ENCODE data around the gene PTPRS.

PTPRS gene

DNA sequence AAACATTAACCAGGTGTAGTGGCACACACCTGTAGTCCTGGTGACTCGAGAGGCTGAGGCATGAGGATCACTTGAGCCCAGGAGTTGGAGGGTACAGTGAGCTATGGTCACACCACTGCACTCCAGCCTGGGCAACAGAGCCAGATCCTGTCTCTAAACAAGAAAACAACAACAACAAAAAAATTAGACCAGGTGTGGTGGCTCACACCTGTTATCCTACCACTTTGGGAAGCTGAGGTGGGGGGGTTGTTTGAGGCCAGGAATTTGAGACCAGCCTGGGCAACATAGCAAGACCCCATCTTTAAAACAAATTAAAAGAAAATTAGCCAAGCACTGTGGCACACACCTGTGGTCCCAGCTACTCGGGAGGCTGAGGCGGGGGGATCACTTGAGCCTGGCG, 20.8 kb upstream of the PTPRS start:
- no peak overlapping the region for H2AFZ ChIP-seq (ENCODE audit: low read depth)
- TF ChIP-seq, protein P1, sequence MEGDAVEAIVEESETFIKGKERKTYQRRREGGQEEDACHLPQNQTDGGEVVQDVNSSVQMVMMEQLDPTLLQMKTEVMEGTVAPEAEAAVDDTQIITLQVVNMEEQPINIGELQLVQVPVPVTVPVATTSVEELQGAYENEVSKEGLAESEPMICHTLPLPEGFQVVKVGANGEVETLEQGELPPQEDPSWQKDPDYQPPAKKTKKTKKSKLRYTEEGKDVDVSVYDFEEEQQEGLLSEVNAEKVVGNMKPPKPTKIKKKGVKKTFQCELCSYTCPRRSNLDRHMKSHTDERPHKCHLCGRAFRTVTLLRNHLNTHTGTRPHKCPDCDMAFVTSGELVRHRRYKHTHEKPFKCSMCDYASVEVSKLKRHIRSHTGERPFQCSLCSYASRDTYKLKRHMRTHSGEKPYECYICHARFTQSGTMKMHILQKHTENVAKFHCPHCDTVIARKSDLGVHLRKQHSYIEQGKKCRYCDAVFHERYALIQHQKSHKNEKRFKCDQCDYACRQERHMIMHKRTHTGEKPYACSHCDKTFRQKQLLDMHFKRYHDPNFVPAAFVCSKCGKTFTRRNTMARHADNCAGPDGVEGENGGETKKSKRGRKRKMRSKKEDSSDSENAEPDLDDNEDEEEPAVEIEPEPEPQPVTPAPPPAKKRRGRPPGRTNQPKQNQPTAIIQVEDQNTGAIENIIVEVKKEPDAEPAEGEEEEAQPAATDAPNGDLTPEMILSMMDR (conservative IDR thresholded peaks at IDR 0.05; ENCODE audit: low read depth, low read length): no peak
- no peaks in the 10 kb centered on the region for H3K79me2 ChIP-seq (ENCODE audit: insufficient read depth, low read depth)
- no peak overlapping the region for H3K9ac ChIP-seq
- no peaks in the 10 kb centered on the region for H3K36me3 ChIP-seq (ENCODE audit: insufficient read depth)
- H3K27me3 ChIP-seq (ENCODE audit: insufficient read depth, low read depth): peaks cover 13% of the 10 kb centered on the region
- no peak overlapping the region for H3K27ac ChIP-seq
- no peak overlapping the region for H3K4me2 ChIP-seq
- H4K20me1 ChIP-seq (ENCODE audit: insufficient read depth): no peaks in the 10 kb centered on the region
- no peak overlapping the region for H3K4me3 ChIP-seq (IDR thresholded peaks at IDR 0.05; ENCODE audit: insufficient read depth, low read depth, low read length)
- H3K4me1 ChIP-seq (ENCODE audit: low read depth, poor library complexity, severe bottlenecking): no peaks in the 10 kb centered on the region

DNA sequence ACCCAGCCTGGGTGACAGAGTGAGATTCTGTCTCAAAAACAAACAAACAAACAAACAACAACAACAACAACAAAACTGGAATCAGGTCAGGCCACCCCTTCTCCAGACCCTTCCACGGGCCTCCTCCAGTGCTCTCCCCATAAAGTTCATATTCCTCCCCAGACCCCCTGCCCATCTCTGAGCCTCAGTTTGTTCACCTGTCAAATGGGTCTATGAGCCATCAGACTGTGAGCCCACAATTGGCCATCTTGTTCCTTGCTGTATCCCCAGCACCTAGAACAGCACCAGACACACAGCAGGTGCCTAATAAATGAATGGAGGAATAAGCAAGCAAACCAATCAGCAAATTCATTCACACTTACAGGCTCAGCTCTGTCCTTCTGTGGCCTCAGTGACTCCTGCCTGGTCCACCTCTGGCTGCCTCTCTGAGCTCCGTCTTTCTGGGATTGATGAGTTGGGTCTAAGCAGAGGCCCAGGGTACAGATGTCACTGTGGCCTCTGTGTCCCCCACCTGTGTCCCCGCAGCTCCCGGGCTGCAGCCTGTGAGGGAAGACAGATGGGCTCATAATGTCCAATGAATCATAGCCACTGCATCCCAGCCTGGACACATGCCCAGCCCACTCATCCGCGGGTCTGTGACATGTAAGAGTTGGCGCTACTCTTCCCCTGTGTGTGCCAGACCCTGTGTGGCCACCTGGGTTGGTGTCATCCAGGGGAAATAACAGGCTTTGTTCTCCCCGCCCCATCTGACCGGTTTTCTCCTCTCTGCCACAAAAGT, 19.6 kb upstream of the PTPRS start:
- Histone ChIP-seq H3K27me3 (ENCODE audit: insufficient read depth, low read depth) (peaks cover 15% of the 10 kb centered on the region), H3K27ac (no peak overlapping the region), H3K4me3 (IDR thresholded peaks at IDR 0.05; ENCODE audit: insufficient read depth, low read depth, low read length) (no peak overlapping the region), H3K9ac (no peak overlapping the region), H3K4me2 (no peak overlapping the region), H3K4me1 (ENCODE audit: low read depth, poor library complexity, severe bottlenecking) (no peaks in the 10 kb centered on the region), H3K79me2 (ENCODE audit: insufficient read depth, low read depth) (no peaks in the 10 kb centered on the region), H4K20me1 (ENCODE audit: insufficient read depth) (no peaks in the 10 kb centered on the region), H2AFZ (ENCODE audit: low read depth) (no peak overlapping the region), H3K36me3 (ENCODE audit: insufficient read depth) (no peaks in the 10 kb centered on the region)
- TF ChIP-seq, protein P1 (conservative IDR thresholded peaks at IDR 0.05; ENCODE audit: low read depth, low read length): no peak

DNA sequence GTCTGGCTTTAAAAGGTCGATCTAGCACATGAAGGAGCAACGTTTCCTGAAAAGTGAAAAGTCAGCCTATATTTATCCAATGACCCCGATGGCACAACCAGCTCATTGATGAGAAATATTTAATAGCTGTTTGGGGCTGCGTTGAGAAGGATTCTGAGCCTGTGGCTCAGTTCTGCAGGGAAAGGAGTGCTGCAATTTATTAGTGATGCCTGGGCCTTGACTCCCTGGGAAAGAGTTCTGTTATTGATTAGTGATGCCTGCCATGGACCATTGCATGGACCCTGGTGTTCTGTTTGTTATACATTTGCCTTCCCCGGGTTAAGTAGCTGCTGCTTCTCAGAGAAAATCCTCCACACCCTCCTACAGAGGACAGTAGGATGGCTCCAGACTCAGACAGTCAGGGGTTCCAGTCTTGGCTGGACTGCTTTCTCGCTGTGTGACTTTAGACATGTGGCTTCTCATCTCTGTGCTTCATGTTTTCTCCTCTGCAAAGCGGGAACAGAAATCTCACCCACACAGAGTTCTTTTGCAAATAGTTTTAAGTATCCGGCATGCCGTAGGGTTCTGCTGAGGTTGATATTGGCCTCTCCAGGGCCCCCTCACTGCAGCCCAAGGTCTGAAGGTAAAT, 17.7 kb upstream of the PTPRS start:
- no peaks in the 10 kb centered on the region for H4K20me1 ChIP-seq (ENCODE audit: insufficient read depth)
- no peak overlapping the region for H3K27ac ChIP-seq
- H3K27me3 ChIP-seq (ENCODE audit: insufficient read depth, low read depth): peaks cover 20% of the 10 kb centered on the region
- H2AFZ ChIP-seq (ENCODE audit: low read depth): no peak overlapping the region
- no peaks in the 10 kb centered on the region for H3K79me2 ChIP-seq (ENCODE audit: insufficient read depth, low read depth)
- no peak overlapping the region for H3K9ac ChIP-seq
- no peaks in the 10 kb centered on the region for H3K36me3 ChIP-seq (ENCODE audit: insufficient read depth)
- TF ChIP-seq, protein P1 (conservative IDR thresholded peaks at IDR 0.05; ENCODE audit: low read depth, low read length): no peak
- H3K4me2 ChIP-seq: no peak overlapping the region
- H3K4me3 ChIP-seq (IDR thresholded peaks at IDR 0.05; ENCODE audit: insufficient read depth, low read depth, low read length): no peak overlapping the region
- H3K4me1 ChIP-seq (ENCODE audit: low read depth, poor library complexity, severe bottlenecking): no peaks in the 10 kb centered on the region

DNA sequence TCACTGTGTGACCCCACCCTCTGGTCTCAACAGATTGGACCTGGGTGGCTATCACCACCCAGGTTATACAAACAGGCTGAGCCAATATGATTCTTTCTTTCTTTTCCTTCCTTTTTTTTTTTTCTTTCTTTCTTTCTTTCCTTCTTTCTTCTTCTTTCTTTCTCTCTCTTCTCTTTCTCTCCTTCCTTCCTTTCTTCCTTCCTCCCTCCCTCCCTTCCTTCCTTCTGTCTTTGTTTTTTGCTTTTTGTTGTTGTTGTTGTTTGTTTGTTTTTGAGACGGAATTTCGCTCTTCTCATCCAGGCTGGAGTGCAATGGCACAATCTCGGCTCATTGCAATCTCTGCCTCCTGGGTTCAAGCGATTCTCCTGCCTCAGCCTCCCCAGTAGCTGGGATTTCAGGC, 17.0 kb upstream of the PTPRS start:
- Histone ChIP-seq H3K27ac (no peak overlapping the region), H3K9ac (no peak overlapping the region), H3K4me1 (ENCODE audit: low read depth, poor library complexity, severe bottlenecking) (no peaks in the 10 kb centered on the region), H3K27me3 (ENCODE audit: insufficient read depth, low read depth) (peaks cover 22% of the 10 kb centered on the region), H3K36me3 (ENCODE audit: insufficient read depth) (no peaks in the 10 kb centered on the region), H3K79me2 (ENCODE audit: insufficient read depth, low read depth) (no peaks in the 10 kb centered on the region), H3K4me2 (no peak overlapping the region), H4K20me1 (ENCODE audit: insufficient read depth) (no peaks in the 10 kb centered on the region), H3K4me3 (IDR thresholded peaks at IDR 0.05; ENCODE audit: insufficient read depth, low read depth, low read length) (no peak overlapping the region), H2AFZ (ENCODE audit: low read depth) (no peak overlapping the region)
- TF ChIP-seq, protein P1 (conservative IDR thresholded peaks at IDR 0.05; ENCODE audit: low read depth, low read length): no peak
